Measurements from ENCODE around the gene PSMD6. TPM values are rescaled to one million over a fixed set of nuclear protein-coding genes. Genes with fewer than 3 reads are reported as not detected.

PSMD6 gene
- total and polyA plus RNA-seq, 4 donors, result 47.5 to 52.9 (median 52.4) TPM

DNA sequence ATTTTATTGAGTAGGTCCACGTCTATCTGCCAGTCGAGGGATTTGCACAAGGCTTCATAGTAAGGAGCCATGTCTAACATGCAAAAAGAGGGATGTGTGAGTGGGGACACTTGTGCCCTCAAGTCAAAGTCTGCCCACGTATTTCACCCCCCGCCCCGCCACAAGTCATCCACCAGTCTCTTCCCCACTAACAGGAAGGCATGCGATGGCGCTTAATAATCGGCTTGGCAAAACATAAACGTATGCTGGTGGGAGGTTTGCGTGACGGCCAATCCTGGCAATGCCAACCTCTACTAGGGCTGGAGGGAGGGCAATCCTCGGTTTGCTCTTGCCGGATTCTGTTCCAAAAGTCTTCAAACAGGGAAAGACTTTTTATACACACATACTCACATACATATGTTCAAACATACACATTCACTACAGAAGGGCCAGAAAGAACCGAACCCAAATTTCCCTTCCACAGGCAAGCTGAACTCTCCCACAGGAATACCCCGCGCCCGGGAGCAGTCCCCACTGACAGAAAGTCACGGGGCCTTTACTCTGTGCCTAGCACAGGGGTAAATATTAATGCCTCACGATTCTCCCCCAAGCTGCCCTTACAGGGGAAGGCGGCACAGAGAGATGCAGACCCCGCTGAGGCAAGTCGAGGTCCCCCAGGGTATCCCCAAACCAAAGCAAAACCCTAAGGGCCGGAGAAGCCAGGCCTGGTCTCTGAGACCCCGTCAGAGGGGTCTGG, 675 bp downstream of the PSMD6 start:
- Histone ChIP-seq H3K4me1 (ENCODE audit: control insufficient read depth in 1 of 2, insufficient read depth in 2 of 2, low read length in 2 of 2) (peaks cover 0 to 2% of the 10 kb centered on the region in 2 donors), H3K36me3 (ENCODE audit: control insufficient read depth in 1 of 2, insufficient read depth in 2 of 2, low read length in 1 of 2) (peaks cover 0 to 4% of the 10 kb centered on the region in 2 donors), H3K9me3 (ENCODE audit: control insufficient read depth, low read length) (no peaks in the 10 kb centered on the region), H3K4me3 (ENCODE audit: low read length in 2 of 2) (peak overlapping the region; percentile 83 to 99), H3K27ac (ENCODE audit: low read depth in 1 of 2, low read length in 2 of 2) (peak overlapping the region in 1 of 2 donors; percentile 93), H3K27me3 (ENCODE audit: control insufficient read depth in 1 of 2, insufficient read depth in 2 of 2, low read length in 1 of 2) (no peaks in the 10 kb centered on the region)
- intact Hi-C loops (cut with DNase I), result no loop called here
- DNase-seq (no peak), ATAC-seq (ENCODE audit: low FRiP score) (peak; percentile 30)
- WGBS, 2 donors, result 17% methylated on average over 24 of the region's 24 CpGs

DNA sequence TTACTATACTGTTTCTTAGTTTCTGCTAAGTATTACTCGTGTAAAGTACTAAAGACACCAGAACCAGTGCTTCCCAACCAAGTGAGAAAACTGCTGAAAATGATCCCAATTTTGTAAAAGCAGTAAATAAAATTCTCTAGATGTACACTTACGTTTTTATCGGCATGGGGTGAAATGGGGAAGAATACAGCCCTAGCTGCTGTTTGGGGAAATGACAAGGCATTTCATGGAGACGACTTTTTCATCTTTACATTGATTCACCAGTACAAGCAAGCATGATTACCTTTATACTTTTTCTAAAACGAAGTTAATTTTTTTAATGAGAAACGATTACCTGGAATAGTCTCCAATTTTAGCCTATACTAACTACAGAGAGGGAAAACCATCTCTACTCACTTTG, 1.4 kb downstream of the PSMD6 start:
- Histone ChIP-seq H3K36me3 (ENCODE audit: control insufficient read depth in 1 of 2, insufficient read depth in 2 of 2, low read length in 1 of 2) (peaks cover 0 to 4% of the 10 kb centered on the region in 2 donors), H3K27me3 (ENCODE audit: control insufficient read depth in 1 of 2, insufficient read depth in 2 of 2, low read length in 1 of 2) (no peaks in the 10 kb centered on the region), H3K4me1 (ENCODE audit: control insufficient read depth in 1 of 2, insufficient read depth in 2 of 2, low read length in 2 of 2) (peaks cover 0 to 3% of the 10 kb centered on the region in 2 donors), H3K4me3 (ENCODE audit: low read length in 2 of 2) (no peak overlapping the region), H3K27ac (ENCODE audit: low read depth in 1 of 2, low read length in 2 of 2) (peak overlapping the region in 1 of 2 donors; percentile 8), H3K9me3 (ENCODE audit: control insufficient read depth, low read length) (no peaks in the 10 kb centered on the region)
- no peak for ATAC-seq (ENCODE audit: low FRiP score)
- 80 to 86% methylated on average over 6 of the region's 6 CpGs for WGBS, 2 donors
- DNase-seq, result no peak
- intact Hi-C loops (cut with DNase I), result no loop called here

DNA sequence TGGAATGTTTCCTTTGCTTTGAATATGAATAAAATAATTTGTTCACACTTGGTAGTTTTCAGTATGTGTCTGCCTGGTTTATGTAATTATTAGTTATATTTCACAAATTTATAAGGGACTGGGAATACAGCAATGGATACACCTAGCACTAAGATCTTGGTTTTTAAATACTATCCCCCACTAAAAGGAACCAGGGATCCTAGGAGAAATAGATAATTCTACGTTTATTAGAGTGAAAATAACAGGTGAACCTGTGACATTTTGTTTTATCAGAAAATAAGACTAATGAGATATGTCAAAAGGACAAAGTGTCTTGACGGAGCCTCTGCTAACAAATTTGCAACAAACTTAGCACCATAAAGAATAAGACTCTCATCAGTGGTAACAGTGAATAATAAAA, 3.4 kb downstream of the PSMD6 start:
- ATAC-seq (ENCODE audit: low FRiP score), result no peak
- no peak for DNase-seq
- intact Hi-C loops (cut with DNase I), result no loop called here
- H3K4me3 ChIP-seq (ENCODE audit: low read length in 2 of 2), result no peak overlapping the region
- H3K9me3 ChIP-seq (ENCODE audit: control insufficient read depth, low read length), result no peaks in the 10 kb centered on the region
- no peak overlapping the region for H3K27ac ChIP-seq (ENCODE audit: low read depth in 1 of 2, low read length in 2 of 2)
- peaks cover 0 to 4% of the 10 kb centered on the region in 2 donors for H3K36me3 ChIP-seq (ENCODE audit: control insufficient read depth in 1 of 2, insufficient read depth in 2 of 2, low read length in 1 of 2)
- no peaks in the 10 kb centered on the region for H3K27me3 ChIP-seq (ENCODE audit: control insufficient read depth in 1 of 2, insufficient read depth in 2 of 2, low read length in 1 of 2)
- WGBS, 2 donors, result 76 to 79% methylated on average over 2 of the region's 2 CpGs
- peaks cover 0 to 3% of the 10 kb centered on the region in 2 donors for H3K4me1 ChIP-seq (ENCODE audit: control insufficient read depth in 1 of 2, insufficient read depth in 2 of 2, low read length in 2 of 2)

DNA sequence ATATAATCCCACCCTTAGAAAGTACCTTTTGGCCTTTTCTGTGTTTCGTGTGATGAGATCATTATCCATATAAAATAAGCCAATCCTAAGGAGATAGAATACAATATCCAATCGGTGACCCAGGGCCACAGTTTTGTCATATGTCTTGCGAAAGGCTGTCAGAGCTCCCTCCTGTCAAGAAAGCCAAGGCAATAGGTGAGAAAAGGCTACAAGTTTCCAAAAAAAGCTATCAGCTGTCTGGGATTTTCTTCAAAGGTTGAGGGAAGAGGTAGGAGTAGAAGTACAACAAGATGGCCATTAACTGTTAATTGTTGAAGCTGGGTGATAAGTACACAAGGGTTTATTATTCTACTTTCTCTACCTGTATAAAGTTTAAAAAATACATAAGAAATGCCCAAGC, 4.0 kb downstream of the PSMD6 start:
- intact Hi-C loops (cut with DNase I), result no loop called here
- peaks cover 0 to 3% of the 10 kb centered on the region in 2 donors for H3K4me1 ChIP-seq (ENCODE audit: control insufficient read depth in 1 of 2, insufficient read depth in 2 of 2, low read length in 2 of 2)

DNA sequence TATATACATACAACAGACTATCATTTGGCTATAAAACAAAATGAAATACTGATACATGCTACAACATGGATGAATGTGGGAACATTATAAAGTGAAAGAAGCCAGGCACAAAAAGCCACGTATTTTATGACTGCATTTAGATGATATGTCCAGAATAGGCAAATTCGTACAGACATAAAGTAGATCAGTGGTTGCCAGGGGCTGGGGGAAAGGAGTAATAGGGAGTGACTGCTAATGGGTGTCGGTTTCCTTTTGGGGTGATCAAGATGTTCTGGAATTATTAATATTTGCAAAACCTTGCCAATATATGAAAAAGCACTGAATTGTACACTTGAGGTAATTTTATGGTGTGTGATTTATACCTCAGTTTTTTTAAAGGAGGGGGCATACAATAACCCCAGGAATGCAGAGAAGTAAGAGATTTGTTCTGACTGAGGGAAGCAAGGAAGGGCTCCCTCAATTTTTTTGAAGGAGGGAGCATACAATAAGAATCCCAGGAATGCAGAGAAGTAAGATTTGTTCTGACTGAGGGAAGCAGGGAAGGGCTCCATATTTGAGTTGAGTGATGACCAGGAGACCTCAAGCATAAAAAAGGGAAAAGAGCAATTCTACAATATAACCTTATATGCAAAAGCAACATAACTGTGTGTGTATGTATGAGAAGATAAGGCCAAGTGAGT, 6.2 kb downstream of the PSMD6 start:
- H3K36me3 ChIP-seq (ENCODE audit: control insufficient read depth in 1 of 2, insufficient read depth in 2 of 2, low read length in 1 of 2), result peaks cover 0 to 15% of the 10 kb centered on the region in 2 donors

More for the DNA sequence above, 4.0 kb downstream of the PSMD6 start:
- H3K27ac ChIP-seq (ENCODE audit: low read depth in 1 of 2, low read length in 2 of 2), result no peak overlapping the region
- H3K9me3 ChIP-seq (ENCODE audit: control insufficient read depth, low read length), result no peaks in the 10 kb centered on the region
- no peak overlapping the region for H3K4me3 ChIP-seq (ENCODE audit: low read length in 2 of 2)
- 83 to 86% methylated on average over 3 of the region's 3 CpGs for WGBS, 2 donors
- ATAC-seq (ENCODE audit: low FRiP score), result no peak
- DNase-seq, result no peak
- H3K36me3 ChIP-seq (ENCODE audit: control insufficient read depth in 1 of 2, insufficient read depth in 2 of 2, low read length in 1 of 2), result peaks cover 0 to 10% of the 10 kb centered on the region in 2 donors
- H3K27me3 ChIP-seq (ENCODE audit: control insufficient read depth in 1 of 2, insufficient read depth in 2 of 2, low read length in 1 of 2), result no peaks in the 10 kb centered on the region

DNA sequence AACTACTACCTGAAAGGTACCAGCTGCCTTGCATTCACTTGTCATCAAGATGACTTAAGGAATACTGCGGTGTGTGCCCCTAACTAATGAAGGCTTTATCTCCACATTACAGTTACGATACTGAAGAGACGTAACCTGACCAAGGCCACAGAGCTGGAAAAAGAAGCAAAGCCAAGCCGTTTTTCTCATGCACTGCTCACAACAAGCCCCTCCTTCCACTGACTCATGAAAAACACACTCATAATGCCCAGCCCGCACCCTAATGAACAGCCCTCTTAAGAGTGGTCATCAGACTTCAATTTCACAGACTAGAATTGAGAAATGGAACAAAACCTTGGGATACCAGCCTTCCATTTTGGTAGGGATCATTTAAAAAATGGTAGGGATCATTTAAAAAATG, 11.6 kb downstream of the PSMD6 start:
- H3K27me3 ChIP-seq (ENCODE audit: control insufficient read depth in 1 of 2, insufficient read depth in 2 of 2, low read length in 1 of 2), result no peaks in the 10 kb centered on the region
- ATAC-seq (ENCODE audit: low FRiP score), result peak; percentile 49
- peaks cover 0 to 19% of the 10 kb centered on the region in 2 donors for H3K36me3 ChIP-seq (ENCODE audit: control insufficient read depth in 1 of 2, insufficient read depth in 2 of 2, low read length in 1 of 2)
- no peak overlapping the region for H3K4me3 ChIP-seq (ENCODE audit: low read length in 2 of 2)
- peaks cover 0 to 3% of the 10 kb centered on the region in 2 donors for H3K4me1 ChIP-seq (ENCODE audit: control insufficient read depth in 1 of 2, insufficient read depth in 2 of 2, low read length in 2 of 2)
- no peaks in the 10 kb centered on the region for H3K9me3 ChIP-seq (ENCODE audit: control insufficient read depth, low read length)
- intact Hi-C loops (cut with DNase I), result no loop called here
- H3K27ac ChIP-seq (ENCODE audit: low read depth in 1 of 2, low read length in 2 of 2), result peak overlapping the region in 1 of 2 donors; percentile 63
- WGBS, 2 donors, result 43 to 45% methylated on average over 5 of the region's 5 CpGs
- no peak for DNase-seq

More for the DNA sequence above, 6.2 kb downstream of the PSMD6 start:
- WGBS, 2 donors, result 66 to 67% methylated on average over 3 of the region's 3 CpGs
- Histone ChIP-seq H3K9me3 (ENCODE audit: control insufficient read depth, low read length) (no peaks in the 10 kb centered on the region), H3K27me3 (ENCODE audit: control insufficient read depth in 1 of 2, insufficient read depth in 2 of 2, low read length in 1 of 2) (no peaks in the 10 kb centered on the region), H3K27ac (ENCODE audit: low read depth in 1 of 2, low read length in 2 of 2) (no peak overlapping the region), H3K4me3 (ENCODE audit: low read length in 2 of 2) (no peak overlapping the region), H3K4me1 (ENCODE audit: control insufficient read depth in 1 of 2, insufficient read depth in 2 of 2, low read length in 2 of 2) (peaks cover 0 to 3% of the 10 kb centered on the region in 2 donors)
- intact Hi-C loops (cut with DNase I), result no loop called here
- no peak for ATAC-seq (ENCODE audit: low FRiP score)
- DNase-seq, result no peak

DNA sequence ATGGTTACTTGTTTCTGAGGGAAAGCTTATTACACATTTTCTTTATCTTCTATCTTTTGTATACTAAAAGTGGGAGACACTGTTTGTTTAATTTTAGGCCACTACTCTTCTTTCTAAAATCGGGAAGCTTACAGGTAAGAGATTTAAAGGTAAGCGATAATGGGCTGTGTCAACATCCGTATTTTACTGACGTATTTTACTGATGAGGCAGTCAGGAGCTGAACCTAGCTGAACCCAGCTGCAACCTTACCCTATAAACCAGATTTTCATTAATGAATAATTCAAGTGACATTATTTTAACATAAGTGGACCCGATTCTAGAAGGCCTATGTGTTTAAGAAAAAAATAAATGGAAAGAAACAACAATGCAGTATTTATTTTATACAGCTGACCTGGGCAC, 13.1 kb downstream of the PSMD6 start:
- peaks cover 0 to 19% of the 10 kb centered on the region in 2 donors for H3K36me3 ChIP-seq (ENCODE audit: control insufficient read depth in 1 of 2, insufficient read depth in 2 of 2, low read length in 1 of 2)
- no peak overlapping the region for H3K4me3 ChIP-seq (ENCODE audit: low read length in 2 of 2)
- H3K9me3 ChIP-seq (ENCODE audit: control insufficient read depth, low read length), result no peaks in the 10 kb centered on the region
- H3K27me3 ChIP-seq (ENCODE audit: control insufficient read depth in 1 of 2, insufficient read depth in 2 of 2, low read length in 1 of 2), result no peaks in the 10 kb centered on the region
- H3K27ac ChIP-seq (ENCODE audit: low read depth in 1 of 2, low read length in 2 of 2), result no peak overlapping the region
- no peak for ATAC-seq (ENCODE audit: low FRiP score)
- no peak for DNase-seq
- peaks cover 0 to 3% of the 10 kb centered on the region in 2 donors for H3K4me1 ChIP-seq (ENCODE audit: control insufficient read depth in 1 of 2, insufficient read depth in 2 of 2, low read length in 2 of 2)
- WGBS, 2 donors, result 76 to 80% methylated on average over 5 of the region's 5 CpGs
- intact Hi-C loops (cut with DNase I), result no loop called here

DNA sequence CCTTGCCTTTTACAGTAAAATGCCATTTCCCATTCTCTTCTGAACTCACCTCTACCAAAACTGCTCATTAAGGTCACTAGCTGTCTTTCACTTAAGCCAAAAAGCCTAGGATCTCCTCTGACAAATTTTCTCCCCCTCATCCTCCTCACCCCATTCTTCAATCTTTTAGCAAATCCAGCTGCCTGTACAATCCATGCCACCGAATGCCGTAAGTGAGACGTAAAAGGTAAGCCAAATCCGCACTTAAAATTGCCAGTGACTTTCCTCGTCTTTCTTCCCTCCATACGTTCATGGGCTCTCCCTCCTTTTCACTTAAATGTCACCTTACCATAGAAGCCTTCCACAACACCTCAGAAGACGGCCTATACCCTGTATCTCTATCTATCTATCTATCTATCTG, 13.8 kb downstream of the PSMD6 start:
- intact Hi-C loops (cut with DNase I), result no loop called here
- Histone ChIP-seq H3K27me3 (ENCODE audit: control insufficient read depth in 1 of 2, insufficient read depth in 2 of 2, low read length in 1 of 2) (no peaks in the 10 kb centered on the region), H3K9me3 (ENCODE audit: control insufficient read depth, low read length) (no peaks in the 10 kb centered on the region), H3K27ac (ENCODE audit: low read depth in 1 of 2, low read length in 2 of 2) (no peak overlapping the region), H3K36me3 (ENCODE audit: control insufficient read depth in 1 of 2, insufficient read depth in 2 of 2, low read length in 1 of 2) (peaks cover 1 to 15% of the 10 kb centered on the region in 2 donors), H3K4me3 (ENCODE audit: low read length in 2 of 2) (no peak overlapping the region), H3K4me1 (ENCODE audit: control insufficient read depth in 1 of 2, insufficient read depth in 2 of 2, low read length in 2 of 2) (peaks cover 0 to 3% of the 10 kb centered on the region in 2 donors)
- ATAC-seq (ENCODE audit: low FRiP score) (no peak), DNase-seq (no peak)
- WGBS, 2 donors, result 61 to 83% methylated on average over 7 of the region's 7 CpGs
